Gastroesophageal sphincter (tissue), 3 donors: ENCODE data around the gene BSPRY.

Experiments used
- EP300 ChIP-seq: sonication (generic); formaldehyde crosslinking; IDR thresholded peaks from one replicate; pipeline ENCODE4 v1.6.1; 2017; ENCODE audit warnings: antibody characterized with exemption, mild to moderate bottlenecking
- POLR2A ChIP-seq, 2 donors: fragments of 450-650 bp; IDR thresholded peaks; one replicate each; pipeline ENCODE4 v1.6.1; 2017; ENCODE audit warnings: antibody characterized with exemption in 2 of 2, mild to moderate bottlenecking in 2 of 2, moderate library complexity in 1 of 2
- TF ChIP-seq, protein P1 (sequence below), 4 experiments: fragments of 200-600 bp in 2 of 4; fragments of 450-650 bp in 2 of 4; sonication (generic) in 1 of 4; IDR thresholded peaks; one replicate each; pipeline ENCODE4 v1.5.1; 2017 to 2019; ENCODE audit warnings: antibody characterized with exemption in 4 of 4, mild to moderate bottlenecking in 2 of 4, moderate library complexity in 2 of 4

DNA sequence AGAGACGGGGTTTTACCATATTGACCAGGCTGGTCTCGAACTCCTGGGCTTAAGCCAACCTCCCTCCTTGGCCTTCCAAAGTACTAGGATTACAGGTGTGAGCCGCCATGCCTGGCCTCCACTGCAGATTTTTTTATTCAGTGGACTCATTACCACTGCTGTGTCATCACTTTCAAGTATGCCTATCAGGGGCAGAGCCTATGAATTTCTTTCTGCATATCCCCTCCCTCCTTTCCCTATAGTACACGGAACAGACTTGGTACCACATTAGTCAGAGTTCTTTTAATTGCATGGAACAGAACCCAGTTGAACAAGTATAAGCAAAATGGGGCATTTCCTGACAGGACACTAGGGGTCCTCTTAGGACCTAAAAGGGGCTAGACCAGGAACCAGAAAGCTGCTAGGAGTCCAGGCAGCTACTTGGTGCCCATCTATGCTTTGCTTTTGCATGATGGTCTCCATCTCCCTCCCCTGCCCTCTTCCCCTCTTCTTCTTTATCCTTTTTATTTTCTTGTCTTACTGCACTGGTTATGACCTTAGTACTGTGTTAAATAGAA lies 5.8 kb downstream of the BSPRY start:
- TF ChIP-seq POLR2A (IDR thresholded peaks at IDR 0.05) (no peak), EP300 (no peak)
- TF ChIP-seq, protein P1, sequence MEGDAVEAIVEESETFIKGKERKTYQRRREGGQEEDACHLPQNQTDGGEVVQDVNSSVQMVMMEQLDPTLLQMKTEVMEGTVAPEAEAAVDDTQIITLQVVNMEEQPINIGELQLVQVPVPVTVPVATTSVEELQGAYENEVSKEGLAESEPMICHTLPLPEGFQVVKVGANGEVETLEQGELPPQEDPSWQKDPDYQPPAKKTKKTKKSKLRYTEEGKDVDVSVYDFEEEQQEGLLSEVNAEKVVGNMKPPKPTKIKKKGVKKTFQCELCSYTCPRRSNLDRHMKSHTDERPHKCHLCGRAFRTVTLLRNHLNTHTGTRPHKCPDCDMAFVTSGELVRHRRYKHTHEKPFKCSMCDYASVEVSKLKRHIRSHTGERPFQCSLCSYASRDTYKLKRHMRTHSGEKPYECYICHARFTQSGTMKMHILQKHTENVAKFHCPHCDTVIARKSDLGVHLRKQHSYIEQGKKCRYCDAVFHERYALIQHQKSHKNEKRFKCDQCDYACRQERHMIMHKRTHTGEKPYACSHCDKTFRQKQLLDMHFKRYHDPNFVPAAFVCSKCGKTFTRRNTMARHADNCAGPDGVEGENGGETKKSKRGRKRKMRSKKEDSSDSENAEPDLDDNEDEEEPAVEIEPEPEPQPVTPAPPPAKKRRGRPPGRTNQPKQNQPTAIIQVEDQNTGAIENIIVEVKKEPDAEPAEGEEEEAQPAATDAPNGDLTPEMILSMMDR (IDR thresholded peaks at IDR 0.05), result no peak
